Activated T-helper 17 cell treated with anti-CD3 and anti-CD28 coated beads, Interleukin-2, amount 50 U/mL, for 72 hours (primary cell): Measurements from ENCODE around the gene TUBD1. TPM values are rescaled to one million over a fixed set of nuclear protein-coding genes. Genes with fewer than 3 reads are reported as not detected.

Source experiments
- total RNA-seq, 2 donors: library from RNA; stranded (reverse); gene quantifications; one replicate each; pipeline ENCODE4 v1.2.3, GENCODE V29; 2022

The TUBD1 gene
- total RNA-seq, 2 donors from 2014 or later = 12.8 to 18.1 TPM

Other genes with a start within 250 kb of the TUBD1 start
- 10 to 100 TPM; 32.4 to 48.6 TPM for gene PTRH2, start 185.5 kb downstream of the TUBD1 start, total RNA-seq
- gene VMP1, start 185.3 kb downstream of the TUBD1 start, total RNA-seq = 100 to 1,000 TPM; 309 to 488 TPM
- 10 to 100 TPM; 55.2 to 79.8 TPM for gene RPS6KB1, start 178 bp upstream of the TUBD1 start, total RNA-seq
- 10 to 100 TPM; 22.0 to 40.1 TPM for gene RNFT1, start 71.8 kb upstream of the TUBD1 start, total RNA-seq
- 10 to 100 TPM; 30.5 to 31.5 TPM for gene HEATR6, start 186.0 kb upstream of the TUBD1 start, total RNA-seq